MM.1S (cell line): Measurements from ENCODE around the gene SIL1.

Source experiments
- DNase-seq: peaks from one replicate; pipeline ENCODE4 v3.0.0-alpha.2; 2015
- H2AFZ ChIP-seq: fragments of 300-600 bp; sonication (generic); 2 replicates; pipeline ENCODE4 v1.6.0; 2016; ENCODE audit warnings: antibody characterized with exemption, low read length
- H3F3A ChIP-seq: fragments of 300-600 bp; sonication (generic); 2 replicates; pipeline ENCODE4 v1.6.1; 2016; ENCODE audit warnings: mild to moderate bottlenecking, antibody characterized with exemption, low read length, moderate library complexity, mixed read lengths; ENCODE audit not compliant: insufficient read depth
- H3K27ac ChIP-seq: fragments of 300-600 bp; sonication (generic); 2 replicates; pipeline ENCODE4 v1.5.1; 2016; ENCODE audit warnings: mild to moderate bottlenecking, low read length
- H3K27me3 ChIP-seq: fragments of 300-600 bp; sonication (generic); replicated peaks from 2 replicates; pipeline ENCODE4 v1.6.0; 2016; ENCODE audit warnings: low read length; ENCODE audit not compliant: insufficient read depth
- H3K36me3 ChIP-seq: fragments of 300-600 bp; sonication (generic); replicated peaks from 2 replicates; pipeline ENCODE4 v1.6.1; 2016; ENCODE audit warnings: mild to moderate bottlenecking, low read length, mixed read lengths; ENCODE audit not compliant: insufficient read depth
- H3K4me1 ChIP-seq: fragments of 300-600 bp; sonication (generic); 2 replicates; pipeline ENCODE4 v1.6.1; 2016; ENCODE audit warnings: low read length, mixed read lengths
- H3K4me2 ChIP-seq: fragments of 300-600 bp; sonication (generic); 2 replicates; pipeline ENCODE4 v1.6.0; 2016; ENCODE audit warnings: low read depth, low read length
- H3K4me3 ChIP-seq: fragments of 300-600 bp; sonication (generic); 2 replicates; pipeline ENCODE4 v1.5.1; 2016; ENCODE audit warnings: low read length, mixed read lengths
- H3K79me2 ChIP-seq: fragments of 300-600 bp; sonication (generic); 2 replicates; pipeline ENCODE4 v1.6.1; 2016; ENCODE audit warnings: mixed run types, low read length, mixed read lengths
- H3K9ac ChIP-seq: fragments of 300-600 bp; sonication (generic); 2 replicates; pipeline ENCODE4 v1.6.1; 2016; ENCODE audit warnings: low read length, mixed read lengths
- H3K9me2 ChIP-seq: fragments of 300-600 bp; sonication (generic); replicated peaks from 2 replicates; pipeline ENCODE4 v1.6.1; 2016; ENCODE audit warnings: mild to moderate bottlenecking, low read length, mixed read lengths; ENCODE audit not compliant: insufficient read depth
- H3K9me3 ChIP-seq: fragments of 300-600 bp; sonication (generic); replicated peaks from 2 replicates; pipeline ENCODE4 v1.6.1; 2016; ENCODE audit warnings: mild to moderate bottlenecking, low read length, mixed read lengths; ENCODE audit not compliant: insufficient read depth
- H4K20me1 ChIP-seq: fragments of 300-600 bp; sonication (generic); 2 replicates; pipeline ENCODE4 v1.6.1; 2016; ENCODE audit warnings: mild to moderate bottlenecking, low read length, moderate library complexity, mixed read lengths; ENCODE audit not compliant: insufficient read depth
- EZH2 ChIP-seq: fragments of 300-600 bp; sonication (generic); optimal IDR thresholded peaks from 2 replicates; pipeline ENCODE3; 2017; ENCODE audit warnings: low read depth, mild to moderate bottlenecking, antibody characterized with exemption, low read length, mixed read lengths
- EZH2phosphoT487 ChIP-seq: fragments of 300-600 bp; sonication (generic); IDR thresholded peaks from 2 replicates; pipeline ENCODE4 v1.6.1; 2018; ENCODE audit warnings: antibody characterized with exemption, low read length
- TF ChIP-seq, protein P1 (sequence below): fragments of 300-600 bp; sonication (generic); IDR thresholded peaks from 2 replicates; pipeline ENCODE4 v1.5.1; 2016; ENCODE audit warnings: antibody characterized with exemption, low read length, mixed read lengths

Gene SIL1

DNA sequence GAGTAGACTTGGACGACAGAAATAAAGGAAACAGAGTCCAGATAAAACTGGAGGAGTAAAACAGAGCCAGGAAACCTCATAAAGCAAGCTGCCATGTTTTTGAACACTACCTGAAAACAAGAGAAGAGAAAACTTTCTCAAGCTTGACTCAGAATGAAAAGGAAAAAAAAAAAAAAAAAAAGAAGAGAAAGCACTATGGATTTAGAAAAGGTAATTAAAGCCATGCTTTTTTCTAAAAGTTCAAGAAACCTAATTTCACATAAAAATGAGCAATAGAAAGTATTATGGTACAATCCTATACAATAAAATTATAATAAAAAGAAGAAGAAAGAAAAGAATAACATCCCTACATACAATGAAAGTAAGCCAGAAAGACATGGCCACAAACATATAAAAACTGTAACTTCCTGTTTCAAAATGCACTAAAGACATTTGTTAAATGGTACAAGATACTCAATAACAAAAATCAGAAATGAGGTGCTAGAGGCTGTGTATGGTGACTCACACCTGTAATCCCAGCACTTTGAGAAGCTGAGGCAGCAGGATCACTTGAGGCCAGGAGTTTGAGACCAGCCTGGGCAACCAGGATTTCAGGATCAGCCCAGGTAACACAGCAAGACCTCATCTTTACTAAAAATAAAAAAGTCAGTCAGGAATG is 129.5 kb downstream of the SIL1 start:
- Histone ChIP-seq H3K27me3 (no peaks in the 10 kb centered on the region), H3K9ac (no peak overlapping the region), H3K9me3 (no peaks in the 10 kb centered on the region), H4K20me1 (no peaks in the 10 kb centered on the region), H3K36me3 (no peaks in the 10 kb centered on the region), H3K9me2 (no peaks in the 10 kb centered on the region), H3K4me1 (no peaks in the 10 kb centered on the region), H2AFZ (no peak overlapping the region), H3K4me2 (no peak overlapping the region), H3K27ac (no peak overlapping the region), H3K79me2 (no peaks in the 10 kb centered on the region), H3F3A (no peaks in the 10 kb centered on the region), H3K4me3 (no peak overlapping the region)
- no peak for DNase-seq
- TF ChIP-seq EZH2, result no peak
- TF ChIP-seq EZH2phosphoT487, result no peak
- TF ChIP-seq, protein P1, sequence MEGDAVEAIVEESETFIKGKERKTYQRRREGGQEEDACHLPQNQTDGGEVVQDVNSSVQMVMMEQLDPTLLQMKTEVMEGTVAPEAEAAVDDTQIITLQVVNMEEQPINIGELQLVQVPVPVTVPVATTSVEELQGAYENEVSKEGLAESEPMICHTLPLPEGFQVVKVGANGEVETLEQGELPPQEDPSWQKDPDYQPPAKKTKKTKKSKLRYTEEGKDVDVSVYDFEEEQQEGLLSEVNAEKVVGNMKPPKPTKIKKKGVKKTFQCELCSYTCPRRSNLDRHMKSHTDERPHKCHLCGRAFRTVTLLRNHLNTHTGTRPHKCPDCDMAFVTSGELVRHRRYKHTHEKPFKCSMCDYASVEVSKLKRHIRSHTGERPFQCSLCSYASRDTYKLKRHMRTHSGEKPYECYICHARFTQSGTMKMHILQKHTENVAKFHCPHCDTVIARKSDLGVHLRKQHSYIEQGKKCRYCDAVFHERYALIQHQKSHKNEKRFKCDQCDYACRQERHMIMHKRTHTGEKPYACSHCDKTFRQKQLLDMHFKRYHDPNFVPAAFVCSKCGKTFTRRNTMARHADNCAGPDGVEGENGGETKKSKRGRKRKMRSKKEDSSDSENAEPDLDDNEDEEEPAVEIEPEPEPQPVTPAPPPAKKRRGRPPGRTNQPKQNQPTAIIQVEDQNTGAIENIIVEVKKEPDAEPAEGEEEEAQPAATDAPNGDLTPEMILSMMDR, result no peak

DNA sequence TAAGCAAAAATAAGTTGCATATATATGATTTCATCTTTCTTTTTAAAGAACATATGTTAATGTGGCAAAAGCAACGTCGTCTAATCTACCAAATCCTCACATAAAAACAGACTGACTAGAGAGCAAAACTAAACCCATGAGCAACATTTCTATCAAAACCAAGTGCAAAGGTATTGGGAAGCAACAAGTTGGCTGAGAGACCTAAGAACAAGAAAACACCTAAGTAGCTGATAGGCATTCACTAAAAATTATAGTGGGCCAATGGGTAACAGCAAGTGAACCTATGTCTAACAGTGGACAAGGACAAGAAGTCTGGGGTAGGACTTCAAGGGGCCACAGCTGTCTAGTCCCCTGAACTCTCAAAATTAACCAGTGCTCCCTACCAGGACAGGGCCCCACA is 130.1 kb downstream of the SIL1 start:
- no peak overlapping the region for H3K4me3 ChIP-seq
- no peaks in the 10 kb centered on the region for H3K9me3 ChIP-seq
- no peaks in the 10 kb centered on the region for H3K9me2 ChIP-seq
- no peak overlapping the region for H3K9ac ChIP-seq
- no peaks in the 10 kb centered on the region for H3K4me1 ChIP-seq
- no peaks in the 10 kb centered on the region for H3K27me3 ChIP-seq
- H2AFZ ChIP-seq, result no peak overlapping the region
- H3K27ac ChIP-seq, result no peak overlapping the region
- H4K20me1 ChIP-seq, result no peaks in the 10 kb centered on the region
- H3K79me2 ChIP-seq, result no peaks in the 10 kb centered on the region
- no peaks in the 10 kb centered on the region for H3F3A ChIP-seq
- no peak for DNase-seq
- TF ChIP-seq, protein P1, result no peak
- TF ChIP-seq EZH2, result no peak
- TF ChIP-seq EZH2phosphoT487, result no peak
- no peaks in the 10 kb centered on the region for H3K36me3 ChIP-seq
- H3K4me2 ChIP-seq, result no peak overlapping the region

DNA sequence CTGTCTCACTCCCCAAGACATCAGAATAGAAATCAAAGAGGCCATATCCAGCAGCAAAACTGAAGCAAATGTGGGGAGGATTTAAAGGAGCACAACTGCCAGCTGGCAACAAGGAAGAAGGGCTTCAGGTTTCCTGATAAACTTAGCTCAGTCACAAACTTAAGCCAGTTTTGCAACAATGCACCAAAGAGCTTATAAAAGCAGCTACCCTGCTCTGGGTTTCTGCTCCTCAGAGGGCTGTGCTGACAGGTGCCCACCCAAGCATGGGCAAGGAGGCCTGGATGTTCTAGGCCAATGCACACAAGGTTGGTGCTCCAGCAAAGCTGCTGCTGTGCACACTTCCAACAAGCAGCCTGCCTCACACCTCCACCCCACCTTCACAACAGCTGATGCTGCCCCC is 132.9 kb downstream of the SIL1 start:
- no peaks in the 10 kb centered on the region for H3K9me2 ChIP-seq
- no peaks in the 10 kb centered on the region for H3K27me3 ChIP-seq
- no peak overlapping the region for H3K27ac ChIP-seq
- H3K79me2 ChIP-seq, result no peaks in the 10 kb centered on the region
- no peaks in the 10 kb centered on the region for H3F3A ChIP-seq
- no peaks in the 10 kb centered on the region for H4K20me1 ChIP-seq
- H3K4me2 ChIP-seq, result no peak overlapping the region
- no peak overlapping the region for H2AFZ ChIP-seq
- H3K36me3 ChIP-seq, result no peaks in the 10 kb centered on the region
- DNase-seq, result no peak
- no peaks in the 10 kb centered on the region for H3K9me3 ChIP-seq
- TF ChIP-seq EZH2 (no peak), EZH2phosphoT487 (no peak)
- TF ChIP-seq, protein P1, result no peak
- H3K4me1 ChIP-seq, result no peaks in the 10 kb centered on the region
- H3K9ac ChIP-seq, result no peak overlapping the region
- H3K4me3 ChIP-seq, result no peak overlapping the region
